ENCODE data around the gene SLC8A2. TPM values are rescaled to one million over a fixed set of nuclear protein-coding genes. Genes with fewer than 3 reads are reported as not detected.

SLC8A2 gene
- total RNA-seq, 1 experiment from 2014 or later: 11.3 TPM

DNA sequence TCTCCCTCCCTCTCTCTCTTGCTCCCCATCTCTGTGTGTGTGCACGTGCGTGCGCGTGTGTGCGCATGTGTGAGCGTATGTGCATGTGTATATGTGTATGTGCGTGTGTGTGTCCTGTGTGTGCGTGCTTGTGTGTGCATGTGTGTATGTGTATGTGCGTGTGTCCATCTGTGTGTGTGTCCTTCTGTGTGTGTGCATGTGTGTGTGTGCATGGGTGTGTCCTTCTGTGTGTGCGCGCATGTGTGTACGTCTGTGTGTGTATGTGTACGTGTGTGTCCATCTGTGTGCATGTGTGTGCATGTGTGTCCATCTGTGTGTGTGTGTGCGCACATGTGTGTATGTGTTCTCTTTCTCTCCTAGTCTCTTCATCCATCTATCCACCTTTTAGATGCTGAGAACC, 12.2 kb downstream of the SLC8A2 start:
- TF ChIP-seq, protein P1, sequence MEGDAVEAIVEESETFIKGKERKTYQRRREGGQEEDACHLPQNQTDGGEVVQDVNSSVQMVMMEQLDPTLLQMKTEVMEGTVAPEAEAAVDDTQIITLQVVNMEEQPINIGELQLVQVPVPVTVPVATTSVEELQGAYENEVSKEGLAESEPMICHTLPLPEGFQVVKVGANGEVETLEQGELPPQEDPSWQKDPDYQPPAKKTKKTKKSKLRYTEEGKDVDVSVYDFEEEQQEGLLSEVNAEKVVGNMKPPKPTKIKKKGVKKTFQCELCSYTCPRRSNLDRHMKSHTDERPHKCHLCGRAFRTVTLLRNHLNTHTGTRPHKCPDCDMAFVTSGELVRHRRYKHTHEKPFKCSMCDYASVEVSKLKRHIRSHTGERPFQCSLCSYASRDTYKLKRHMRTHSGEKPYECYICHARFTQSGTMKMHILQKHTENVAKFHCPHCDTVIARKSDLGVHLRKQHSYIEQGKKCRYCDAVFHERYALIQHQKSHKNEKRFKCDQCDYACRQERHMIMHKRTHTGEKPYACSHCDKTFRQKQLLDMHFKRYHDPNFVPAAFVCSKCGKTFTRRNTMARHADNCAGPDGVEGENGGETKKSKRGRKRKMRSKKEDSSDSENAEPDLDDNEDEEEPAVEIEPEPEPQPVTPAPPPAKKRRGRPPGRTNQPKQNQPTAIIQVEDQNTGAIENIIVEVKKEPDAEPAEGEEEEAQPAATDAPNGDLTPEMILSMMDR (conservative IDR thresholded peaks at IDR 0.05): no peak
- Histone ChIP-seq H2BK5ac (ENCODE audit: insufficient read length, low read length) (no peak overlapping the region), H2BK15ac (ENCODE audit: low read depth, low read length) (no peak overlapping the region), H3K27me3 (ENCODE audit: insufficient read depth, low read length) (peaks cover 2% of the 10 kb centered on the region; the same call in 1 of the 2 replicates), H3K23ac (ENCODE audit: insufficient read length, low read depth, low read length) (peak overlapping the region; percentile 18), H3K14ac (ENCODE audit: insufficient read depth, low read length) (no peak overlapping the region), H3K79me2 (ENCODE audit: insufficient read depth, low read length) (no peaks in the 10 kb centered on the region), H3K4me2 (ENCODE audit: insufficient read depth, insufficient read length, low read length) (no peak overlapping the region), H3K56ac (ENCODE audit: insufficient read length, low read depth, low read length) (no peak overlapping the region), H4K20me1 (ENCODE audit: control insufficient read depth, insufficient read depth, insufficient read length) (no peaks in the 10 kb centered on the region), H2BK120ac (ENCODE audit: low read depth, low read length, poor library complexity, severe bottlenecking) (no peak overlapping the region), H3K9ac (ENCODE audit: extremely low read depth, insufficient read length, low read length) (no peak overlapping the region), H3K18ac (ENCODE audit: insufficient read length, low read depth, low read length) (no peak overlapping the region), H4K5ac (ENCODE audit: insufficient read length, low read depth, low read length) (no peak overlapping the region), H4K8ac (replicated peaks; ENCODE audit: insufficient read length, low read depth, low read length) (no peak overlapping the region), H4K91ac (ENCODE audit: insufficient read length, low read depth, low read length) (no peak overlapping the region), H3K4me1 (ENCODE audit: insufficient read depth, low read length) (no peaks in the 10 kb centered on the region; the same call in 1 of the 2 replicates), H2BK20ac (ENCODE audit: low read depth, low read length, poor library complexity, severe bottlenecking) (no peak overlapping the region), H3K4ac (ENCODE audit: low read depth, low read length) (no peak overlapping the region), H3K23me2 (ENCODE audit: insufficient read length, low read depth, low read length, poor library complexity, severe bottlenecking) (no peaks in the 10 kb centered on the region), H2AFZ (ENCODE audit: low read length) (no peak overlapping the region), H2AK5ac (ENCODE audit: insufficient read length, low read length) (no peak overlapping the region), H3K79me1 (ENCODE audit: insufficient read depth, low read depth, low read length, poor library complexity, severe bottlenecking) (no peaks in the 10 kb centered on the region), H3K27ac (ENCODE audit: insufficient read length, low read depth, low read length) (no peak overlapping the region), H2BK12ac (ENCODE audit: insufficient read length, low read depth, low read length) (no peak overlapping the region), H3K9me3 (ENCODE audit: control insufficient read depth, low read depth, low read length) (no peaks in the 10 kb centered on the region), H3T11ph (ENCODE audit: low read length) (no peak overlapping the region)
- H3K9me3 Mint-ChIP-seq: no peaks in the 10 kb centered on the region
- peaks cover 8% of the 10 kb centered on the region; the same call in 1 of the 2 replicates for H3K27me3 Mint-ChIP-seq (ENCODE audit: low read depth)
- no CpG with 5 or more reads among the region's 14 CpGs for WGBS (ENCODE audit: extremely low coverage, insufficient read length, low lambda C conversion rate)
- H3K4me3 Mint-ChIP-seq: no peak overlapping the region
- peaks cover 1 to 8% of the 10 kb centered on the region in 2 experiments for H3K4me1 Mint-ChIP-seq
- no peak overlapping the region for H3K27ac Mint-ChIP-seq
- H3K36me3 Mint-ChIP-seq (ENCODE audit: insufficient read depth in 1 of 3, low read depth in 3 of 3): peaks cover 5 to 11% (median 6%) of the 10 kb centered on the region in 3 experiments; a peak in 6 of 7 replicates
- no peak for DNase-seq

All from H9 (cell line).